LNCAP (cell line): ENCODE data around the gene USP43.

Experiments
- TF ChIP-seq, protein P1 (sequence below): fragments of 450-650 bp; IDR thresholded peaks from 2 replicates; pipeline ENCODE4 v1.5.1; 2017; ENCODE audit warnings: mild to moderate bottlenecking

The USP43 gene

DNA sequence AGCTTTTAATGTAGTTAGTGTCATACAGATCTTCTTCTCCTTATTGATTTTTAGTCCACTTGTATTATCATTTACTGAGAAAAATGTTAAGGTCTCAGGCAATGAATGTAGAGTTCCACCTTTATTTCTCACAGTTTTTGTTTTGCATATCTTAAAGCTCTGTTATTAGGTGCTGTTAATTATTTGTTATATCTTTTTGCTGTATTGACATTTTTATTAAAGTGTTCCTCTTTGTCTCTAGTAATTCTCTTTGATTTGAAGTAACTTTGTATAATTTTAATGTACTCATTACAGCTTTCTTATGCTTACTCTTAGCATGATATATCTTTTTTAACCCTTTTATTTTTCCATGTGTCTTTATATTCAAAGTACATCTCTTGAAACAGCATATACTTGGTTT is 22.4 kb upstream of the USP43 start:
- TF ChIP-seq, protein P1, sequence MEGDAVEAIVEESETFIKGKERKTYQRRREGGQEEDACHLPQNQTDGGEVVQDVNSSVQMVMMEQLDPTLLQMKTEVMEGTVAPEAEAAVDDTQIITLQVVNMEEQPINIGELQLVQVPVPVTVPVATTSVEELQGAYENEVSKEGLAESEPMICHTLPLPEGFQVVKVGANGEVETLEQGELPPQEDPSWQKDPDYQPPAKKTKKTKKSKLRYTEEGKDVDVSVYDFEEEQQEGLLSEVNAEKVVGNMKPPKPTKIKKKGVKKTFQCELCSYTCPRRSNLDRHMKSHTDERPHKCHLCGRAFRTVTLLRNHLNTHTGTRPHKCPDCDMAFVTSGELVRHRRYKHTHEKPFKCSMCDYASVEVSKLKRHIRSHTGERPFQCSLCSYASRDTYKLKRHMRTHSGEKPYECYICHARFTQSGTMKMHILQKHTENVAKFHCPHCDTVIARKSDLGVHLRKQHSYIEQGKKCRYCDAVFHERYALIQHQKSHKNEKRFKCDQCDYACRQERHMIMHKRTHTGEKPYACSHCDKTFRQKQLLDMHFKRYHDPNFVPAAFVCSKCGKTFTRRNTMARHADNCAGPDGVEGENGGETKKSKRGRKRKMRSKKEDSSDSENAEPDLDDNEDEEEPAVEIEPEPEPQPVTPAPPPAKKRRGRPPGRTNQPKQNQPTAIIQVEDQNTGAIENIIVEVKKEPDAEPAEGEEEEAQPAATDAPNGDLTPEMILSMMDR = no peak

DNA sequence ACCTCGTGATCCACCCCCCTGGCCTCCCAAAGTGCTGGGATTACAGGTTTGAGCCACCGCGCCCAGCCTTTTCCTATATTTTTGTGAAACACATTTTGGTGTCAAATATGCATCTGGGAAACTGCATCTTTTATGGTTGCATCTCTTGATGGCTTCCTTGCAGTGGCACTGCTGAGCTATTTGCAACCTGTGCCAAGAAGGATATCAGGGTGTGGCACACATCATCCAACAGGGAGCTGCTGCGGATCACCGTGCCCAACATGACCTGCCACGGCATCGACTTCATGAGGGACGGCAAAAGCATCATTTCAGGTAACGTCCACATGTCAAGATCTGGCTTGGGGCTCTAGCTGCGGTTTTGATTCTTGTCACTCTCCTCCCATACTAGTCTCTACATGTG is 16.8 kb upstream of the USP43 start:
- TF ChIP-seq, protein P1 = peak; percentile 28; the same call in 1 of the 2 replicates

DNA sequence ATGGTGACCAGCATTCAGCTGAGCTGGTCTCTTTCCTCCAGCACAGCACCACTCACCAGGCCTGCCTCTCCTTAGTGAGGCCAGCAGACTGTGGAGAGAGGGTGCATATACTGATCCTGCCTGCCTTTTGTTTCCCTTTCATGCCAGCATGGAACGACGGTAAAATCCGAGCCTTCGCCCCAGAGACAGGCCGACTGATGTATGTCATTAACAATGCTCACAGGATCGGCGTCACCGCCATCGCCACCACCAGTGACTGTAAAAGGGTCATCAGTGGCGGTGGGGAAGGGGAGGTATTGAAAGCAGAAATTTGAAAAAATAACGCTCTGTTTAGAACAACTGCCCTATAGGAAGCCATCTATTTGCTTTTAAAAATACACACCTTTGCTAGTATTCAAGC is 12.6 kb upstream of the USP43 start:
- TF ChIP-seq, protein P1 = no peak

DNA sequence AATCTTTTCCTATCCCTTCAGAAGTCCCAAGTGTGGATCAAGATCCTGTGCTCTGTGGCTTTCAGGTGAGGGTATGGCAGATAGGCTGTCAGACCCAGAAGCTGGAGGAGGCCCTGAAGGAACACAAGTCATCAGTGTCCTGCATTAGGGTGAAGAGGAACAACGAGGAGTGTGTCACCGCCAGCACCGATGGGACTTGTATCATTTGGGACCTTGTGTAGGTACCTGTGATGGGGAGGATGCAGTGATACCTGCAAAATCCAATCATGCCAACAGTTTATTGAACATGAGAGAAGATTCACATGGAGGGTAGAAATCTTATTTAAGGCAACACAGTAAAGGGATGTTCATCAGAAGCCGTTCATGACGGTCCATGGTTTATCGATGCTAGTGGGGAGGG is 10.0 kb upstream of the USP43 start:
- TF ChIP-seq, protein P1 = no peak

DNA sequence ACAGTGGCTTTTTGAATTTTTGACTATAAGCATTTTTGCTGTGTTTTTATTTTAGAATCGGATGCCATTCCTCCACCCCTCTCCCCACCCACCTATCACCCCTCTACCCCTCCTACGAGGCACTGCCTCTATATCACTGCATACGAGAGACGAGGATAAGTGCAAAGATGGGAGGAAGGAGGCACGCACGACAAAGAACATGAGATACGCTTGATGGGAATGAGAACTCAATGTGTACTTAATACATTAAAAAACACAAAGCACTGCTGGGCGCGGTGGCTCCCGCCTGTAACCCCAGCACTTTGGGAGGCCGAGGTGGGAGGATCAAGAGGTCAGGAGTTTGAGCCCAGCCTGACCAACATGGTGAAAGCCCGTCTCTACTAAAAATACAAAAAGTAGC is 8.8 kb upstream of the USP43 start:
- TF ChIP-seq, protein P1 = no peak

DNA sequence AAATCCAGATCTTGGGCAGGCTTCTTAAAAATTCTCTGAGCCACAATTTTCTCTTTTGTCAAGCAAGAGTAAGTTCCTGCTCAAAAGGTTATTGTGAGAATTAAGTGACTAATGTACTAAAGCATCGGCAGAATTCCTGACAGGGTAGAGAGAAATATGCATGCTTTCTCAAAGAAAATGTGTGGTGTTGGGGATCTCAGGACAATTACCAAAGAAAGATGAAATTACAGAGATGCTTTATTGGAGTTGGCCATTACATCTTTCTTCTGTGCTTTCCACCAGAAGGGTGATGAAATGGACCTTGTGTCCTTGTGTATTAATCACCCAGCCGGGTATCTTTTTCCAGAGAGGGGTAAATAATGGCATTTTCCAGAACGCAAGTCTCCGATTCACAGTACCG is 1.7 kb upstream of the USP43 start:
- TF ChIP-seq, protein P1 = no peak

DNA sequence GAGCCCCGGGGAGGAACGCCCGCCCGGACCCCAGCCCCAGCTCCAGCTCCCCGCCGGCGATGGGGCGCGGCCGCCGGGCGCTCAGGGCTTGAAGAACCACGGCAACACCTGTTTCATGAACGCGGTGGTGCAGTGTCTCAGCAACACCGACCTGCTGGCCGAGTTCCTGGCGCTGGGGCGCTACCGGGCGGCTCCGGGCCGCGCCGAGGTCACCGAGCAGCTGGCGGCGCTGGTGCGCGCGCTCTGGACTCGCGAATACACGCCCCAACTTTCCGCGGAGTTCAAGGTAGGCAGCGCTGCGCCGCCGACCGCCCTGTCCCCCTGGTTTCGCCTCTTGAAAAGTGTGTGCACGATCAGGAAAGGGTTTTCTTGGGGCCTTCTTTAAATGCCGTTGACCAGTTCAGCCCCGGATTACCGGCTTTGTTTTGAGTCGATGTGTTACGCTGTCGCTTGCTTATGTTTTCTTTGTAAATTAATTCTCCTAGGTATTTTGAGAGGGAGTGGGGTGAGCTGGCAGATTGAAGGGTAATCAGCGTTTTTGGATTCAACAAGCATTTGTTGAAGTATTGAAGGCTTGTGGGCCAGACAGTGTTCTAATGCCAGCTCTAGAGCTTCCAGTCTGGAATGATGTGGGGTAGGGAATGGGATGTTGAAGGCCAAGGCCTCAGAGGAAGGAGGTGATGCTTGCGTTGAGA is 681 bp downstream of the USP43 start:
- TF ChIP-seq, protein P1 = peak; percentile 54

DNA sequence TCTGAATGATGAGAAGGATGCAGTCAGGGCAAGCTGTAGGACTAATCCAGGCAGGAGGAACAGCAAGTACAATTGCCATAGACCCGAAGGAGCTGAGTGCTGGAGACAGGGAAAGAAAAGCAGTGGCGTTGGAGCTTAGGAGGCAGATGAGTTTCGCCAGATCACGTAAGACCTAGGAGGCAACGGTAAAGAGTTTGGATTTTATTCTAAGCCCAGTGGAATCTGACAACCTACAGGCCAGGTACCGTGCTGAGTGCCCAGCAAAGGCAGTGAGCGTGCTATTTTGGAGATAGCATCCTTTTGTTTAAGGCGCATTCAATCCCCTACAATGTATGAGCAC is 1.2 kb downstream of the USP43 start:
- TF ChIP-seq, protein P1 = no peak
